Inflammatory macrophage treated with lipopolysaccharide for 4 hours (primary cell): ENCODE results near the gene TBL1X.
"Not testable (repeated sequence)": the region's sequence is repeated elsewhere in the genome, so short reads cannot be mapped to it uniquely, and the experiment has no call there.

Experiments
- DNase-seq: peaks from one replicate; pipeline ENCODE4 v3.0.0-alpha.2; 2020

TBL1X gene

GRCh38 chrX:9500584-9500983, 35.7 kb downstream of the TBL1X start:
- DNase-seq: no peak

GRCh38 chrX:9501362-9501761, 36.5 kb downstream of the TBL1X start:
- no peak for DNase-seq

GRCh38 chrX:9503261-9503660, 38.4 kb downstream of the TBL1X start:
- DNase-seq: no peak

GRCh38 chrX:9510366-9510765, 45.5 kb downstream of the TBL1X start:
- DNase-seq: no peak

- no peak for DNase-seq
Measured at GRCh38 chrX:9510980-9511379, 46.1 kb downstream of the TBL1X start.

- DNase-seq: no peak
Measured at GRCh38 chrX:9515489-9515888, 50.6 kb downstream of the TBL1X start.

GRCh38 chrX:9515973-9516538, 51.2 kb downstream of the TBL1X start:
- DNase-seq: no peak

GRCh38 chrX:9516635-9517034, 51.8 kb downstream of the TBL1X start:
- no peak for DNase-seq

GRCh38 chrX:9518051-9518450, 53.2 kb downstream of the TBL1X start:
- no peak for DNase-seq

GRCh38 chrX:9518889-9519288, 54.0 kb downstream of the TBL1X start:
- DNase-seq: no peak

- no peak for DNase-seq
Measured at GRCh38 chrX:9519546-9520216, 54.8 kb downstream of the TBL1X start.

- DNase-seq: no peak
Measured at GRCh38 chrX:9520217-9520590, 55.3 kb downstream of the TBL1X start.

GRCh38 chrX:9522378-9523155, 57.7 kb downstream of the TBL1X start:
- no peak for DNase-seq

- no peak for DNase-seq
Measured at GRCh38 chrX:9525511-9526248, 60.8 kb downstream of the TBL1X start.

GRCh38 chrX:9526965-9527364, 62.1 kb downstream of the TBL1X start:
- no peak for DNase-seq

GRCh38 chrX:9528498-9528897, 63.6 kb downstream of the TBL1X start:
- no peak for DNase-seq

- DNase-seq: no peak
Measured at GRCh38 chrX:9529223-9529622, 64.4 kb downstream of the TBL1X start.

GRCh38 chrX:9530848-9531274, 66.0 kb downstream of the TBL1X start:
- DNase-seq: peak; percentile 20

GRCh38 chrX:9532349-9532748, 67.5 kb downstream of the TBL1X start:
- no peak for DNase-seq

GRCh38 chrX:9533611-9534010, 68.8 kb downstream of the TBL1X start:
- DNase-seq: no peak

GRCh38 chrX:9534686-9535085, 69.8 kb downstream of the TBL1X start:
- DNase-seq: no peak

- no peak for DNase-seq
Measured at GRCh38 chrX:9535101-9535500, 70.2 kb downstream of the TBL1X start.

- DNase-seq: not testable (repeated sequence)
Measured at GRCh38 chrX:9536156-9536555, 71.3 kb downstream of the TBL1X start.

GRCh38 chrX:9537781-9538180, 72.9 kb downstream of the TBL1X start:
- no peak for DNase-seq
